NCI-H187 (cell line): ENCODE results near the gene PRKD2.
A peak's percentile ranks its signal among the peaks of the same experiment; 100 is the strongest.

Experiments used
- DNase-seq, 2 experiments: peaks; one replicate each; lab custom pipeline; 2025; lab: John Stamatoyannopoulos, UW

The PRKD2 gene

DNA sequence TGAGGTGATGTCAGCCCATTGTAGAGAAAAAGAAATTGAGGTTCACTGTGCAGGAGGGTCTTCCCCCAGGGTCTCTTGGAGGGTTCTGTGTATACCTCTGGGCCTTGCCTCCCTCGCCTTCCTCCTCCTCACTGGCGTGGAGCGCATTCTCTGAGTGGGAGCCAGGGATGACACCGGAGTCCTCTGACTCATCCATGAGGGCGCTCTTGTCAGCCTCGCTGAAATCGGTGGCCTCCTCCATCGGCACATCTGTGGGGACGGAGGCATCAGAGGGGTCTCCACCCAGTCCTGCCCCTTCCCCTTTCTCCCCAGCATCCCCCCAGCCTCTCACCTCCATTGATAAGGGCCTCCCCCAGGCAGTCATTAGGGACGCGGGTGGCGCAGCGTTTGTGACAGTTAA is 16.2 kb downstream of the PRKD2 start:
- no peak for DNase-seq

DNA sequence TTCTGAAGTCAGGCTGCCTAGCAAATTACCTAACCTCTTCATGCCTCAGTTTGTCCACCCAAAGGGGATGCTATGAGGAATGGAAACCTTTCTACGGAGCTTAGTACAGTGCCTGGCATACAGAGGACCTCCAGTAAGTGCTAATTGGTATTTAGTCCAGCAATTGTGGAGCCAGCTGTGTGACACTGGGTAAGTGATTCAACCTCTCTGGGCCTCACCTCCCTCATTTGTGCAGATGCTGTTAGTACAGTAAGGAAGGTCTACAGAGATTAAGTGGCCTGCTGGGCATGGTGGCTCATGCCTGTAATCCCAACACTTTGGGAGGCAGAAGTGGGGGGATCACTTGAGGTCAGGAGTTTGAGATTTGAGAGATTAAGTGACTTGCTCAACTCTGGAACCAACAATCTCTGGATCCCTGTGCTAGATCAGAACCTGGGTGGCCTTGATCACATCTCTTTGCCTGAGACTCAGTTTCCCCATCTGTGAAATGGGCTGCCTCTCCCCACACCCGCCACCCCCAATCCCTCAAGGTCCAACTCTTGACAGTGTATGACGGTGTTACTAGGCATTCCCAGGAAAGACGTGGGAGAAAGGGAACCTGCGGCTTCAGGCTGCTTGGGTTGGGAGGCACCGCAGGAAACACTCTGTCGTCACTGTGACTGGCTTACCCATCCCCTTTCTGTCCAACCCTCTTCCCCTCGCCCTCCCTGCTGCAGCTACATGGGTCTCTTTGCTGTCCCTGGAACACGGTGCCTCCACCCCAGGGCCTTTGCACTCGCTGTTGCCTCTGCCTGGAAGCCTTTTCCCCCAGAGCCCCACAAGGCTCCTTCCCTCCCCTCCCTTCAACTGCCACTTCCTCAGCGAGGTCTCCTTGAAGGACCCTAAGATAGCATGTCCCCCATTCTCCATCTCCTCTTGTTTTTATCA is 18.3 kb downstream of the PRKD2 start:
- DNase-seq, result no peak

GRCh38 chr19:46697204-46697960 is 19.5 kb downstream of the PRKD2 start:
- DNase-seq, result peak; percentile 93 to 98

DNA sequence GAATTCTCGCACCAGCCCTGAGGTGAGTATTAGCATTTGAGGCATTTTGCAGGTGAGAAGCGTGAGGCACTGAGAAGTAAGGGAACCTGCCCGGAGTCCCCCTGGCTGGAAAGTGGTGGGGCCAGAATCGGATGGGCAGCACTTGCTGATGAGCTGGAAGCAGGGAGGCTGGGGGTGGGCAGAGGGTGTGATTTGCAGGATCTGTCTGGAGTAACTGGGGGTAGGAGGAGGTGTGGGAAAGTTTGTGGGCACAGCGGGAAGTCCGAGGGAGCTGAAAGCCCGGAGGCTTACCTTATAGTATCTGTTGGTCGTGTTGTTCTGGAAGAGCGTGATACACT is 20.1 kb downstream of the PRKD2 start:
- no peak for DNase-seq

DNA sequence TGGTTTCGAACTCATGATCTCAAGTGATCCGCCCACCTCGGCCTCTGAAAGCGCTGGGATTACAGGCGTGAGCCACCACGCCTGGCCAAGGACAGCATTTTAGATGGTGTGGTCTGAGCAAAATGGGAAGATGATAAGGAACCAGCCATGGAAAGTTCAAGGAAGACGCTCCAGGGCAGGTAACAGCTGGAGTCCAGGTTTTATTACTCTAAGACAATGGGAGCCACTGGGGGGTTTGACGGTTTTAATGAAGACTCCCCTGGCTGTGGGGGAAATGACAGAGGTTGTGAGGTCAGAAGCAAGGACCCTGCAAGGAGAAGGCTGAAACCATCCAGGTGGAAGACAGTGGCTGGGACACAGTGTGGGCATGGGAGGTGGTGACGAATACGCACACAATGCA is 20.9 kb downstream of the PRKD2 start:
- no peak for DNase-seq

DNA sequence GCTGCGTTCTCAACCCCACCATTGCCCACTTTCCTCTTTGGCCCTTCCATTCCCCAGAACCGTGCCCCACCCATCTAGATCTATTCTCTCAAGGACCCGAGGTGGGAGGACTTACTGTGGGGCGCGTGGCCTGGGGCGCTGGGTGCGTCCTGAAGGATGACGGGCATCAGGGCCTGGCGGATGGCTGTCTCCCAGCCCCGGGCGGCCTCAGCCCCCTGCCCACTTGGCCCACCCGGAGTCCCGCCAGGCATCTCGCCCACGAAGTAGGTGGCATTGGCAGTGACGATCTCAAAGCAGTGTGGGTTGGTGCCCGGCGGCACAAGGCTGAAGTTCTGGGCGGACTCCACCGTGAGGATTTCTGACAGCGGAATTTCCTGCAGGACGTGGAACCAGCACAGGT is 23.2 kb downstream of the PRKD2 start:
- no peak for DNase-seq

DNA sequence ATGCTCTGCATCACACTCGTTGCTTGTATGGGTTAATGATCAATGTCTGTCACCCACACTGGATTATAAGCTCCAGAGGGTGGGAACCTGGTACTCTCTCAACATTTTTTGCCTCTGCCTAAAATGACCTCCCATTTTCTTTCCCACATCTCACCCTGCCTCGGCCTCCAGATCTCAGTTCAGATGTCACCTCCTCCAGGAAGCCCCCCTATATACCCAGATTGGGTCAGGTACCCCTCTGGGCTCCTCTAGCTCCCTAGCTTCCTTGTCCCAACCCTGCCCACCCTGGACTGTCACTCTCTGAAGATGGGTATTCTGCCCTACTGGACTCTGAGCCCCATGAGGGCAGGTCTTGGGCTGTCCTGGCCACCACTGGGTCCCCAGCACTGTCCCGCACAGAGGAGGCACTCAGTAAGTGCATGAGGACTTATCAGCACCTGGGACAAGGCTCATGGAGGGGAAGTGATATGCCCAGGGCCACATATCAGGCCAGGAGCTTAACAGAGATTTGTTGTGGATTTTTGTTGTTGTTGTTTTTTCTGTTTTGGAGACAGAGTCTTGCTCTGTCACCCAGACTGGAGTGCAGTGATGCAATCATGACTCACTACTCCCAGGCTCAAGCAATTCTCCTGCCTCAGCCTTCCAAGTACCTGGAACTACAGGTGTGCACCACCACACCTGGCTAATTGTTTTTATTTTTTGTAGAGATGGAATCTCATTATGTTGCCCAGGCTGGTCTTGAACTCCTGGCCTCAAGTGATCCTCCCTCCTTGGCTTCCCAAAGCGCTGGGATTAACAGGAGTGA is 23.8 kb downstream of the PRKD2 start:
- DNase-seq, result no peak

- no peak for DNase-seq
These were observed 25.0 kb downstream of the PRKD2 start for GRCh38 chr19:46691948-46692347.

DNA sequence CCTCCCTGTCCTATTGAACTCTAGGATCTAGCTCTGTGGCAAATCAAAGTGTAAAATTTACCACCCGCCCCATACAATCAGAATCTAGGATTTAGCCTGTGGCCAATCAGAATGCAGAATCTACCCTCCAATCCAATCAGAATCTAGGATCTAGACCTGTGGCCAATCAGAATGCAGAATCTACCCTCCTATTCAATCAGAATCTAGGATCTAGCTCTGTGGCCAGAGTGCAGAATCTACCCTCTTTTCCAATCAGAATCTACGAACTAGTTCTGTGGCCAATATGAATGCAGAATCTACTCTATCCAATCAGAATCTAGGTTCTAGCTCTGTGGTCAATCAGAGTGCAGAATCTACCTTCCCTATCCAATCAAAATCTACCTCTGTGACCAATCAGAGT is 25.8 kb downstream of the PRKD2 start:
- DNase-seq, result no peak

GRCh38 chr19:46689358-46689757 is 27.6 kb downstream of the PRKD2 start:
- DNase-seq, result no peak

DNA sequence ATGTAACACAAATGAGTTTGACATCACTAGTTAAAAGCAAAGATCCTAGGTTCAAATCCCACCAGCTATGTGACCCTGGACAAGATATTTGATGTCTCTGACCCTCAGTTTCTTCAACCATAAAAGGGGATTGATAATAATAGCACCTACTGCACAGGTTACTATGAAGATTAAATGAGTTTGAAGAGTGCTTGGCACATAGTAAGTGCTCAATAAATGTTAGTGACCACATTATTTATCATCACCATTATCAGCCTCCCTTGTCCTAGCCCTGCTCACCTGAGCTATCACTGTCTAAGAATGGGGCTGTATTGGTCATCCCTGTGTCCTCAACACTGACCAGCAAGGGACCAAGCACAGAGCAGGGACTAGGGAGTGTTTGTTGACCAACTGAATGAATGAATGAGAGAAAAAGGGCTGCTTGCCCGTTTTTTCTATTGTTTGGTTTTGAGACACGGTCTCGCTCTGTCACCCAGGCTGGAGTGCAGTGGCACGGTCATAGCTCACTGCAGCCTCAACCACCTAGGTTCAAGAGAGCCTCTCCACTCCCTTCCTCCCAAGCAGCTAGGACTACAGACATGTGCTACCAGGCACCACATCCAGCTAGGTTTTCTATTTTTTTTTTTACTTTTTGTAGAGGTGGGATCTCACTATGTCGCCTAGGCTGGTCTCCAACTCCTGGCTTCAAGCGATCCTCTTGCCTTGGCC is 29.3 kb downstream of the PRKD2 start:
- DNase-seq, result no peak

DNA sequence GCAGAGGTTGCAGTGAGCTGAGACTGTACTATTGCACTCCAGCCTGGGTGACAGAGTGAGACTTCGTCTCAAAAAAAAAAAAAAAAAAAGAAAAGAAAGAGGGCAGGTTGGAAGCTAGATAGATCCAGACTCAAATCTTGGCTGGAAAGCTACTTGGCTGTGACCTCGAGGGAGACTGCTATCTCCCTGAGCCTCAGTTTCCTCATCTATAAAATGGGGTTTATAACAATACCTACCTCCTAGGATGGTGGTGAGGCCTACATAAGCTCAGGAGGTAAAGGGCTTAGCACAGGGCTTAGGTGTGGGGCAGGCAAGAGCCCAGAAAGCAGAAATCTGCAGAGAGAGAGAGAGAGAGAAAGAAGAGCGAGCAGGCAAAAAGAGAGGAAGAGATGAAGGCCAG is 31.7 kb downstream of the PRKD2 start:
- DNase-seq, result no peak

GRCh38 chr19:46678110-46678732 is 38.7 kb downstream of the PRKD2 start:
- DNase-seq, result no peak

- no peak for DNase-seq
These were observed 42.3 kb downstream of the PRKD2 start for GRCh38 chr19:46674416-46675178.

GRCh38 chr19:46670813-46671212 is 46.1 kb downstream of the PRKD2 start:
- no peak for DNase-seq

DNA sequence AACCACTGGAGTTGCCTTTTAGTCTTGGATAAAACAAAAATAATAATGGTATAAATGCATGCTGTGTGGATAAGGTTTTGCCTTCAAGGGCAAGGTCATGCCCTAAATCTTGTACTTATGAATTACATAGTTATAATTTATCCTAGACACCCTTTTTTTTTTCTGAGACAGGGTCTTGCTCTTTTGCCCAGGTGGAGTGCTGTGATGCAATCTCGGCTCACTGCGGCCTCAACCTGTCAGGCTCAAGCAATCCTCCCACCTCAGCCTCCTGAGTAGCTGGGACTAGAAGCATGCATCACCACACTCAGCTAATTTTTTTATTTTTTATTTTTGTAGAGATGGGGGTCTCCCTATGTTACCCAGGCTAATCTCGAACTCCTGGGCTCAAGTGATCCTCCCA is 48.3 kb downstream of the PRKD2 start:
- DNase-seq, result no peak

DNA sequence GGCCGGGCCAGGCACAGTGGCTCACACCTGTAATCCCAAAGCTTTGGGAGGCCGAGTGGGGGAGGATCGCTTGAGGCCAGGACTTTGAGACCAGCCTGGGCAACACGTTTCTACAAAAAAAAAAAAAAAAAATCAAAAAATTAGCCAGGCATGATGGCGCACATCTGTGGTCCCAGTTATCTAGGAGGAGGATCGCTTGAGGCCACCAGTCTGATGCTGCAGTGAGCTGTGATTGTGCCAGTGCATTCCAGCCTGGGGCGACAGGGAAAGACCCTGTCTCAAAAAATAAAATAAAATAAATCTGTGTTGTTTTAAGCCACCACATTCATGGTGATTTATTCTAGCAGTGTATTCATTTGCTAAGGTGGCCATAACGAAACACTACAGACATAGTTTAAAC is 51.8 kb downstream of the PRKD2 start:
- DNase-seq, result no peak

- DNase-seq, result peak; percentile 78 to 85
These were observed 55.0 kb downstream of the PRKD2 start for GRCh38 chr19:46661735-46662592.

DNA sequence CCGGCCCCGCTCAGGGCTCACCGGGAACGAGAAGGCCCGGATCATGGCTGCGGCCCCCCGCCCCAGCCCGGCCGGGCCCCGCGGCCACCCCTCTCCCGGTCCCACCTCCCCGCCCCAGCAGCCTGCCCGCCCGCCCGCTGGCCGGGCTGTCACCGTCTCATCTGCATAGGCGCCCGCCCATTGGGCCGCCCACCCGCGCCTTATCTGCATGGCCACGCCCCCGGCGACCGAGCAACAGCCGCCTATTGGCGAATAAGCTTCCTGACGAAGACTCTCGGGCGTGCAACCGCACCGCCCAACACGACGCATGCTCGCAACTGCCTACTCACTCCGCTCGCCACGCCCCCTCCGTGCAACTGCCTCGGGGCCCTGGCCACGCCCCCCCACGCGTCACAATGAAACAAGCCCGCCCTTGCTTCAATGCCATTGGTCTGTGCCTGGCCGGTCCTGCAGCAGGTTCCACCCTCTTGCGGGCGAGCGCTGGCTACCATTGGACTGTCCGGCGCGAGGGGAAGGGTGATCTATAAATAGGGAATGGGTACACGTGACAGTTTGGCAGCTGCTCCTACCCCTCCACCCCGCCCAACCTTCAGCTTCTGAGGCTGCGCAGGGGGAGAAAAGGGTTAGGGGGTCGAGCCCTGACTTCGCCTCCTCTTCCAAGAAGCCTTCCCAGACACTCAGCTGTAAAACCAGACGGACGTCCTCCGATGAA is 55.7 kb downstream of the PRKD2 start, which contains the start of gene DACT3:
TSS of gene DACT3 (minus strand) at position 163 of the 712 bp plus-strand sequence. CDS start at position 45, 118 bp downstream.
- peak; percentile 99 to 100 for DNase-seq
